ENCODE data around the gene TRIM44.
A peak's percentile ranks its signal among the peaks of the same experiment; 100 is the strongest.
"Not testable (repeated sequence)": the region's sequence is repeated elsewhere in the genome, so short reads cannot be mapped to it uniquely, and the experiment has no call there.

Gene TRIM44

DNA sequence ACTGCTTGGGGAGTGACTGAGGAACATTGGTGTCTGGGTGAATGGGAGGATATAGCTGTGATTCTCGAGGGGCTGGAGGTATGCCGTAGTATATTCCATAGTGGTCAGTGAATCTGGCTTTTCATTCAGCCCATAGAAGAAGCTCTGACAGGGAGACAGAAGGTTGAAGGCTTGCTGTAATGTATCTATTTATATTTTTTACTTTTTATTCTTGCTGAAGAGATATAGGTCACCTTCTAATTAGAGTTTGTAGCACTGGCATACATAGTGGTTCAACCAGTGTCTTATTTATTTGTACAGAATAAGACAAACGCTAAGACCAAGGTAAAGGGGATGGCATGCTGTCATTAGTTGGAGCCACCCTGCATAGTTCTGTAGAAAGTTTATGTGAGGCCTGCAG is 10.0 kb downstream of the TRIM44 start:
- DNase-seq (ENCODE audit: low spot score) = no peak

DNA sequence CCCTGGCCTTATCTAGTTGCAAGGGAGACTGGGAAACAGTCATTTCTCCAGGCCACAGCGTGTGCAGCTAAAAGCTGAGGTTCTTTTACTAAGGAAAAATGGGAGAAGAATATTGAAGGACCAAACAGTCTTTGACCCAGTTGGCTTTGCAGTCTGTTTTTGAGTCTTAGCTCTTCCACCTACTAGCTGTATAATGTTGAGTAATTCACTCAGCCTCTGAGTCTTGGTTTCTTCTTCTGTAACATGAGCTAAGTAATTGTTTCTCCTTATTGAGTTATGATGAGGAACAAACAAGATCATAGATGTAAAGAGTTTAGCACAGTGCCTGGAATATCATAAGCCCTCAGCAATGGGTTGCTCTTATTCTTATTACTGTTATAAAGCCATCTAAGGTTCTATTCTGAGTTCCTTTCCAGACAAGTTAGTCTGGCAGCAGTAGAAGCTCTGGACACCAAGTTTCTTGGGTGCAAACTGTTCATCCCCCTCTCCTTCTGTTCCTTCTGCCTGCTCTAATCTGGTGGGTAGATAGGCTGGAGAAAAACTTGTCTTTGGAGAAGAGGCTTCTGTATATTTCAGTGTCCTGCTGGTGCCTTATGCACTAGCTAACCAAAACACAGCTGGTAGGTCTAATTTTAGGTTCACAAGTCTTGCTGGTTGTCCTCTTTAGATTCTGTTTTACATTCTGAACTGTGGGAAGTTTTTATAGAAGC is 13.5 kb downstream of the TRIM44 start:
- no peak for DNase-seq (ENCODE audit: low spot score)

DNA sequence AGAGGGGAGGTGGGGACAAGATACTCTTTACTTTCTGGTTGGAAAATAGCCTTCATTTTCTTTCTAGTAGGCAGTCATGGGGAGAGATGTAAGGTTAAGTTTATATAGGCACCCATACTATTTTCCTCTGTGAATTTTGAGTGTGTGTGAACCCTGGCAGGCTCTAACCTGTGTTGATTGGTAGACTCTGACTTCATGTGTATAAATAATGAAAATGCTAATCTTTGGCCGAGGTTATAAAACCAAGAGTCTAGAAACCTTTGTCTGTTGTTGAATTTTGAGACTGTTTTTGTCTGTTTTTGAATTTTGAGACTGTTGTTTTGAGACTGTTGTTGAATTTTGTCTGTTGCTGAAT is 14.0 kb downstream of the TRIM44 start:
- no peak for DNase-seq (ENCODE audit: low spot score)

- DNase-seq (ENCODE audit: low spot score) = no peak
Measured at GRCh38 chr11:35677904-35678303, 15.3 kb downstream of the TRIM44 start.

GRCh38 chr11:35678471-35678870 is 15.9 kb downstream of the TRIM44 start:
- DNase-seq (ENCODE audit: low spot score) = no peak

GRCh38 chr11:35678975-35679374 is 16.4 kb downstream of the TRIM44 start:
- no peak for DNase-seq (ENCODE audit: low spot score)

- no peak for DNase-seq (ENCODE audit: low spot score)
Measured at GRCh38 chr11:35680506-35680905, 17.9 kb downstream of the TRIM44 start.

GRCh38 chr11:35681163-35681767 is 18.7 kb downstream of the TRIM44 start:
- no peak for DNase-seq (ENCODE audit: low spot score)

- no peak for DNase-seq (ENCODE audit: low spot score)
Measured at GRCh38 chr11:35682230-35683173, 19.9 kb downstream of the TRIM44 start.

GRCh38 chr11:35683728-35684339 is 21.3 kb downstream of the TRIM44 start:
- DNase-seq (ENCODE audit: low spot score) = no peak

GRCh38 chr11:35688023-35688422 is 25.4 kb downstream of the TRIM44 start:
- DNase-seq (ENCODE audit: low spot score) = peak; percentile 85

GRCh38 chr11:35689081-35689996 is 26.8 kb downstream of the TRIM44 start:
- no peak for DNase-seq (ENCODE audit: low spot score)

DNA sequence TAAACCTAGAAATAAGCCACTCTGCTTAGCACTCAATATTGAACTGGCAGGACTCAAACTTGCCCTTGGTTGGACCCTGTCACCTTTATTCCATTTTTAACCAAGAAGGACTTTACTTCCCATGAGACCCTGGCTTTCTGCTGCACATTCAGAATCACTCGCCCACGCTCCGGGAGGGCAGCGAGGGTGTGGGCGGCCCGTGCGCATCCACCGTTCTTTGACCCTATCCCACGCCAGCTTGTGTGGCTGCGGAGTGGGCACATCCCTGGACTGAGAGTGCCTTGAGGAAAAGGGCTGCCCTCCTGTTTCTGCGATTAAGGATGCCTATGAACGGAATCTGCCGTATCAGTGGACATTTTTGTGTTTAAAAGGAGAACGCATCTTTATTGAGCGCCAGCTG is 39.6 kb downstream of the TRIM44 start:
- no peak for DNase-seq (ENCODE audit: low spot score)

- no peak for DNase-seq (ENCODE audit: low spot score)
Measured at GRCh38 chr11:35709376-35709775, 46.8 kb downstream of the TRIM44 start.

DNA sequence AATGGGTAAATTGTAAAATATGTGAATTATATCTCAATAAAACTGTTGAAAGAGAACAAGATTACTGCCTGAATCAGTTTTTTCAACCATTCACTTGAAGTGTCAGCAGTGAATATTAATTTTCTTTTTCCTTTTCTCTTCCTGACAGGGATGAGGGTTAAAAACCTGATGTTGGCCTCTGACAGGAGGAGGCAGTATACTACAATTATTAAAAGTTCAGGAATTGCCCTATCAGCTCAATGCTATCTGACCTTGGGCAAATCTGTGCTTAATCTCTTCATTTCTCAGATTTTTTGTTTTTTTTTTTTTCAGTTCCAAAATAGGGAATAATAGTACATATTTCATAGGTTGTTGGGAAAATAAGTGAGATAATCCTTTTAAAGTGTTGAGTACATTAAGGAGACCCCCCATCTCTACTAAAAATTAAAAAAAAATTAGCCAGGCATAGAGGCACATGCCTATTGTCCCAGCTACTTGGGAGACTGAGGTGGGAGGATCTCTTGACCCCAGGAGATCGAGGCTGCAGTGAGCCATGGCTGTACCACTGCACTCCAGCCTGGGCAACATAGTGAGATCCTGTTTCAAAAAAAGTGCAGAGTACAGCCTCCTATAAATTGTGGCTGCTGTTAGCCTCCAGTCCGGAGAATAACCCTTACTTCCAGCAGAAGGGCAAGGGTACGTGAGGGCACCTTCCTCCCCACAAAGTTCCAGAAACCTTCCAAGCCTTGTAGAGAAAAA is 48.8 kb downstream of the TRIM44 start:
- DNase-seq (ENCODE audit: low spot score) = no peak

GRCh38 chr11:35711924-35712323 is 49.3 kb downstream of the TRIM44 start:
- DNase-seq (ENCODE audit: low spot score) = no peak

DNA sequence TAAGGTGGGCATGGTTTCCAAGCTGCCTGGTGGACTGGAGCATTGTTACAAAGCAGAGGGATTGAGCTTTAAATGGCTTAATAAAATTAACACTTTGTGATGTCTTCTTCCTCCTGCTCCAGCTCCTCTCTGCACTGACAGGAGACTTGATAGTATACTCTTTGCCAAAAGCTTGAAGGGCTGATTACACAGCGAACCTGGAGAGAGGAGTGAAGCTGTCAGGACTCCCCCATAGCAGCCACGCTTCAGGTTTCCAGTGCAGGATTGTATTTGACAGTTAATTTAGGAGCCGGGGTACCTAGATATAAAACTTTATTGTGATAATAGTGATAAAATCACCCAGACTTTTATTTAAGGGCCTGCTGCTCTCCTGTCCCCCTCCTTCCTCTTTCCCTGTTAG is 50.0 kb downstream of the TRIM44 start:
- no peak for DNase-seq (ENCODE audit: low spot score)

DNA sequence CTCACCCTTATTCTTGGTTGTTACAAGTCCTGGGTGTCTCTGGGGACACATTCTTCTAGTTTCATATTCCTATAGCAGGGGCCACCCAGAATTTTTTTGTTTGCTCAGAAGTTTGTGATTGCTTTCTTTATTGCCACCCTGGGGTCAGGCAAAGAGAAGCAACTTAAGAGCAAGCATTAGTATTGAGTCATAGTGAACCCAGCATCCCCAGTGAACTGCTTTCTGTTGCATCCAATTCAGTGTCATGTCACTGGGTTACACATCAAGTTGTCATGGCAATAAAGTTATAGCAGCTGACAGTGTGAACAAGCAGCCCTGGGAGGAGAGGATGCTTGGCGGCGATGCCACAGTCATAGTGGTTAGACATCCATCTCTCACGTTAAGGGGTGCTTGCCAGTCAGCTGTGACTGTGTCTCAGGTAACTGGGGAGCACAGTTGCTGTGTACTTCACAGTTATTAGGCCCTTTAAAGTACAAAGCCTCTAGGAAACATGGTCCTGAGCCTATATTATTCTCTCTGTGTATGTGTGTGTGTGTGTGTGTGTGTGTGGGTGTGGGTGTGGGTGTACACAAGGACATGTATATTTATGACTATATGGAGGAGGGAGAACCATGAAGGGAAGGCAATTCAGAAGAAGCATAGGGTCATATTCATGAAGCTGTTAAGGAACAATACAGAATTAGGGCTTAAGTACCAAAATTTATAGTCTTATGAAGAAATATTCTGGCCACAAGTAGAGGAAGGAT is 52.5 kb downstream of the TRIM44 start:
- DNase-seq (ENCODE audit: low spot score) = no peak

DNA sequence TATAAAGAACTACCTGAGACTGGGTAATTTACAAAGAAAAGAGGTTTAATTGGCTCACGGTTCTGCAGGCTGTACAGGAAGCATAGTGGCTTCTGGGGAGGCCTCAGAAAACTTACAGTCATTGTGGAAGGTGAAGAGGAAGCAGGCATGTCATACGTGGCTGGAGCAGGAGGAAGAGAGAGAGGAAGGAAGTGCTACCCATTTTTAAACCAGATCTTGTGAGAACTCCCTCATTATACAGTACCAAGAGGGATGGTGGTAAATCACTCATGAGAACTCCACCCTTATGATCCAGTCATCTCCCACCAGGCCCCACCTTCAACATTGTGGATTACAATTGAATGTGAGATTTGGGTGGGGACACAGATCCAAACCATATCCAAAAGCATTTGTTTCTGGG is 53.1 kb downstream of the TRIM44 start:
- DNase-seq (ENCODE audit: low spot score) = not testable (repeated sequence)

GRCh38 chr11:35717043-35717442 is 54.5 kb downstream of the TRIM44 start:
- DNase-seq (ENCODE audit: low spot score) = no peak

Measured in kidney capillary endothelial cell (primary cell).